ENCODE results near the gene CALHM3. TPM values are rescaled to one million over a fixed set of nuclear protein-coding genes. Genes with fewer than 3 reads are reported as not detected.

The CALHM3 gene
- total and polyA plus RNA-seq, 2 donors (not counting 3 experiments of a cell fraction or from before 2014, with no cell fraction given), result not detected

DNA sequence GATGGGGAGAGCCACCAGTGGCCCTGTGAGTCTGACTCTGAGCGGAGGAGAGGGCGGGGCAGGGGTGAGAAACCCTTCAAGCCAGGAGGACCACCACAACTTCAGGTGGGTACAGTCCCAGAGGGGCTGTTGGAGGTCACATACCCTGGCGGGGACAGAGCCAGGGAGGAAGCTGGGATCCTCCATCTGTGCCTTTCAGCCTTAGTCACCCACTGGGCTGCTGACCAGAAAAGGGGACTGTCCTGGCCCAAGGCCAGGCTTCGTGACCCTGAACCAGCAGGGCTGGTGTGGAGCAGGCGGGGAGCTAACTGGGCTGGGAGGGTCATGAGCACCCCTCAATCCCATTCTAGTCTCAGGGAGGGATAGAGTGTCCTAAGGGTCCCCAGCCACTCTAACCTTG is 1.5 kb upstream of the CALHM3 start:
- no peak overlapping the region for H3K4me3 ChIP-seq (replicated peaks in 1 of 3; ENCODE audit: insufficient read depth in 1 of 3, low read depth in 1 of 3, low read length in 3 of 3)
- TF ChIP-seq POLR2A (IDR thresholded peaks at IDR 0.05; ENCODE audit: low read depth, low read length), result no peak
- no peak for TF ChIP-seq GATA2 (IDR thresholded peaks at IDR 0.05; ENCODE audit: insufficient read depth, insufficient read length, low read depth, low read length)
- TF ChIP-seq CTCF (IDR thresholded peaks at IDR 0.05; ENCODE audit: extremely low read depth in 1 of 2, insufficient read depth in 1 of 2, low read depth in 1 of 2, low read length in 2 of 2), result no peak
- TF ChIP-seq JUN (IDR thresholded peaks at IDR 0.05; ENCODE audit: borderline replicate concordance, insufficient read depth, insufficient read length, low read depth), result no peak
- no peak for TF ChIP-seq MYC (IDR thresholded peaks at IDR 0.05; ENCODE audit: low read depth, low read length)
- TF ChIP-seq POLR2AphosphoS5 (IDR thresholded peaks at IDR 0.05; ENCODE audit: insufficient read depth, low read depth, low read length), result no peak
- TF ChIP-seq EZH2 (IDR thresholded peaks at IDR 0.05; ENCODE audit: borderline replicate concordance, low read depth, low read length, severe bottlenecking), result no peak
- no peak for TF ChIP-seq FOS (IDR thresholded peaks at IDR 0.05; ENCODE audit: borderline replicate concordance, insufficient read depth, low read length)
- TF ChIP-seq, protein P1, sequence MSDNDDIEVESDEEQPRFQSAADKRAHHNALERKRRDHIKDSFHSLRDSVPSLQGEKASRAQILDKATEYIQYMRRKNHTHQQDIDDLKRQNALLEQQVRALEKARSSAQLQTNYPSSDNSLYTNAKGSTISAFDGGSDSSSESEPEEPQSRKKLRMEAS (IDR thresholded peaks at IDR 0.05; ENCODE audit: insufficient read depth, insufficient read length), result no peak
- H3K9me1 ChIP-seq (replicated peaks; ENCODE audit: control insufficient read depth, extremely low read depth, insufficient read depth, low read length), result no peaks in the 10 kb centered on the region
- FAIRE-seq, result no peak
- no peaks in the 10 kb centered on the region for H3K79me2 ChIP-seq (ENCODE audit: control insufficient read depth, insufficient read depth, low read length)
- CTCF ChIA-PET, result interaction anchor here (1.0 to 2.4 kb wide), 7 partner anchors 11 to 64 kb away, joined by 3 to 21 read pairs (median 5); no protein-coding TSS in a partner anchor
- no peak overlapping the region for H2AFZ ChIP-seq (ENCODE audit: low read depth, low read length)
- H3K4me1 ChIP-seq (ENCODE audit: control insufficient read depth, extremely low read depth, insufficient read depth, low read length), result no peaks in the 10 kb centered on the region
- no peaks in the 10 kb centered on the region for H3K9me3 ChIP-seq (replicated peaks; ENCODE audit: control insufficient read depth, insufficient read depth, low read length)
- no peak overlapping the region for H3K27ac ChIP-seq (ENCODE audit: insufficient read depth, low read depth, low read length)
- H3K9ac ChIP-seq (replicated peaks; ENCODE audit: extremely low read depth, insufficient read depth, low read length), result no peak overlapping the region
- POLR2A ChIA-PET, result no interaction called here
- H3K27me3 ChIP-seq (ENCODE audit: control insufficient read depth in 2 of 2, insufficient read depth in 2 of 2, low read length in 2 of 2), result no peaks in the 10 kb centered on the region
- H3K4me2 ChIP-seq (ENCODE audit: insufficient read depth, low read length), result no peak overlapping the region
- H3K36me3 ChIP-seq (ENCODE audit: control insufficient read depth in 2 of 2, extremely low read depth in 1 of 2, insufficient read depth in 2 of 2, low read length in 2 of 2), result no peaks in the 10 kb centered on the region
- DNase-seq (ENCODE audit: low read depth, low spot score), result no peak
- intact Hi-C loops (cut with micrococcal nuclease) (loop anchor here (5.0 kb wide), 2 partner anchors 48 to 112 kb away; no protein-coding TSS in a partner anchor), dilution Hi-C loops (cut with MboI; ENCODE audit: extremely low pct_ligation_motif_present, low sequenced_read_pairs) (no loop called here)
- H4K20me1 ChIP-seq (replicated peaks; ENCODE audit: control insufficient read depth, extremely low read depth, insufficient read depth, low read length), result no peaks in the 10 kb centered on the region
- BruUV-seq (replicated peaks), result no TSS peak
